ENCODE results near the gene CAPG. TPM values are rescaled to one million over a fixed set of nuclear protein-coding genes. Genes with fewer than 3 reads are reported as not detected.
"Not testable (repeated sequence)": the region's sequence is repeated elsewhere in the genome, so short reads cannot be mapped to it uniquely, and the experiment has no call there.

The CAPG gene
- total RNA-seq, 6 experiments from 2014 or later = 10.7 to 49.6 (median 13.6) TPM

- no peak overlapping the region for H3K4me3 Mint-ChIP-seq
- no peak for TF ChIP-seq CTCF (IDR thresholded peaks at IDR 0.05)
- DNase-seq = no peak
- no peaks in the 10 kb centered on the region for H3K4me1 Mint-ChIP-seq (ENCODE audit: low read depth)
- no peak overlapping the region for H3K27ac Mint-ChIP-seq
- no peaks in the 10 kb centered on the region; the same call in 1 of the 2 replicates for H3K27me3 Mint-ChIP-seq (ENCODE audit: insufficient read depth)
- peaks cover 15% of the 10 kb centered on the region for H3K36me3 Mint-ChIP-seq (ENCODE audit: low read depth)
- no peaks in the 10 kb centered on the region for H3K9me3 Mint-ChIP-seq
These were observed 43.0 kb downstream of the CAPG start for GRCh38 chr2:85367180-85367579.

- not testable (repeated sequence) for H3K9me3 Mint-ChIP-seq; H3K27ac Mint-ChIP-seq; H3K4me1 Mint-ChIP-seq (ENCODE audit: low read depth); H3K4me3 Mint-ChIP-seq; H3K27me3 Mint-ChIP-seq (ENCODE audit: insufficient read depth); DNase-seq
- H3K36me3 Mint-ChIP-seq (ENCODE audit: low read depth) = peaks cover 22% of the 10 kb centered on the region
These were observed 47.3 kb downstream of the CAPG start for GRCh38 chr2:85362653-85363387.

GRCh38 chr2:85357736-85358135, 52.4 kb downstream of the CAPG start:
- TF ChIP-seq CTCF (IDR thresholded peaks at IDR 0.05) = no peak
- Mint-ChIP-seq H3K4me3 (no peak overlapping the region), H3K36me3 (ENCODE audit: low read depth) (peaks cover 27% of the 10 kb centered on the region), H3K27me3 (ENCODE audit: insufficient read depth) (no peaks in the 10 kb centered on the region; the same call in none of the 2 replicates), H3K27ac (no peak overlapping the region), H3K9me3 (no peaks in the 10 kb centered on the region), H3K4me1 (ENCODE audit: low read depth) (peaks cover 25% of the 10 kb centered on the region)
- no peak for DNase-seq

GRCh38 chr2:85356186-85356585, 54.0 kb downstream of the CAPG start:
- DNase-seq = no peak
- Mint-ChIP-seq H3K9me3 (no peaks in the 10 kb centered on the region), H3K27me3 (ENCODE audit: insufficient read depth) (no peaks in the 10 kb centered on the region; the same call in none of the 2 replicates), H3K4me3 (no peak overlapping the region), H3K27ac (no peak overlapping the region), H3K4me1 (ENCODE audit: low read depth) (peaks cover 28% of the 10 kb centered on the region), H3K36me3 (ENCODE audit: low read depth) (peaks cover 21% of the 10 kb centered on the region)
- no peak for TF ChIP-seq CTCF (IDR thresholded peaks at IDR 0.05)

- Mint-ChIP-seq H3K27me3 (ENCODE audit: insufficient read depth) (no peaks in the 10 kb centered on the region; the same call in none of the 2 replicates), H3K9me3 (no peaks in the 10 kb centered on the region), H3K4me3 (peak overlapping the region; percentile 97), H3K4me1 (ENCODE audit: low read depth) (peaks cover 28% of the 10 kb centered on the region), H3K36me3 (ENCODE audit: low read depth) (peaks cover 26% of the 10 kb centered on the region), H3K27ac (peak overlapping the region; percentile 27; the same call in 1 of the 2 replicates)
- TF ChIP-seq CTCF (IDR thresholded peaks at IDR 0.05) = no peak
- DNase-seq = no peak
These were observed 54.6 kb downstream of the CAPG start for GRCh38 chr2:85355521-85355920.

DNA sequence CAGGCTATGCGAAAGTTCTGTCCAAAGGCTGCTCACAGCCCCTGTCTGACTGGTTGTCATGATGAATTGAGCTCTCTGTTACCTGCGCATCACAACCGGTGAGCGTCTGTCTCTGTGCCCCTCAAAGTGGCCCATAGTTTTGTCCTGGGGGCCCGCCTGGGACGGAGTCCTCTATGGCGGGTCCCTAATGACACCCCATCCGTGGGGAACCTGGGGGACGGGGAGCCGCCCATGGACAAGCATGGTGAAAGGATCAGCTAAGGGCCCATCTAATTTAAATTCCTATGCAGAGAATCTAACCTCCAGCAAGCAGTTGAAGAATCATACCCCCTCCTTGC, 55.1 kb downstream of the CAPG start:
- Mint-ChIP-seq H3K27me3 (ENCODE audit: insufficient read depth) (no peaks in the 10 kb centered on the region; the same call in none of the 2 replicates), H3K27ac (peak overlapping the region; percentile 94), H3K9me3 (no peaks in the 10 kb centered on the region), H3K4me1 (ENCODE audit: low read depth) (peaks cover 28% of the 10 kb centered on the region), H3K4me3 (peak overlapping the region; percentile 97), H3K36me3 (ENCODE audit: low read depth) (peaks cover 30% of the 10 kb centered on the region)
- TF ChIP-seq CTCF (IDR thresholded peaks at IDR 0.05) = no peak
- no peak for DNase-seq
